Activated T-cell treated with anti-CD3 and anti-CD28 coated beads, Interleukin-2, amount 50 U/mL, for 48 hours (primary cell): Measurements from ENCODE around the gene LNX2.

ENCODE experiments used
- DNase-seq, 2 experiments: peaks; one replicate each; pipeline ENCODE4 v3.0.0-alpha.2; 2020

The LNX2 gene

DNA sequence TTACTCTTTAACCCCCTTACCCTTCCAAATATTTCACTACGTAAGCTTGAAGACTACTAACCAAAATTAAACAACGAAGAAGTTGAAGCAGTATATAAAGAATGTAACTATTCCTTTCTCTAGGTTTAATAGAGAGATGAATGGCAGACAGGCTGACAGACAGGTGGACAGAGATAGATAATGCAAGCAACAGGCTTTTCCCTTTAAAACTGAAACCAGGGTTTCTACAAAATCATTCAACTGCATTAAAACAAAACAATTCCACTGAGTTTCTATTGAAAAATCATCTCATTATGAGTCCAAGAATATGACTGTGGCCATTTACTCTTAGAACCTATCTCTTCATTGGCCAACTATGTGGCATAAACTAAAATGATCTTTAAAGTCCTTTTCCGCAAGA lies 15.2 kb downstream of the LNX2 start:
- DNase-seq: no peak

DNA sequence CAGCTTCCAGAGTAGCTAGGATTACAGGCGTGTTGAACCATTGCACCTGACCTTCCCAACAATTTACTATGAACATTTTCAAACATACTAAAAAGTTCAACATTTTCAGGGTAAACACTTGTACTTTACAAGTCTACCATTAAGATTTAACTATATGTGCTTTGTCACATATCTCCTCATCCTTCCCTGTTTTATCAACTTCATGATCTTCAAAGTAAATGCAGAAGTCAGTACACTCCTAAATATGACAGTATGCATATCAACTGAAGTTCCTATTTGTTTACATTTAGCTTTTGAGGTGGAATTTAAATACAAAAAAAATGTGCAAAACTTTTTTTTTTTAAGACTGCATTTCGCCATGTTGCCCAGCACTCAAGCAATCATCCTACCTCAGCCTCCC lies 18.5 kb downstream of the LNX2 start:
- no peak for DNase-seq

DNA sequence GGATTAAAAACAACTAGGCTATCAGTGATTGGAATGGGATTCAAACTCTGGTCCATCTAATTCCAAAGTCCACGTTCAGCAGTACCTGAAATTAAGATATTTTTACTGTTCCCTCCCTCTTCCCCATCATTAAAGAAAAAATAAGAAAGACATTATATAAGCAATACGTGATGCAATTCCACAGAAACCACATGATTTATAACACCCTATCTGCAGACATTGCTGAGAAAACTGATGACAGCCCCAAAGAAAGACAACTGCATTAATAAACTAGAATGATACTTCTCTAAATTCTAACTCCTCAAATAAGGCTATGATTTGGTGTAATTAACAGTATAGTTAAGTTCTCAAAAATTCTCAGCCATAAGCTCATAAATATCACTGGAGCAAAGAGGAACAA lies 19.1 kb downstream of the LNX2 start:
- no peak for DNase-seq

DNA sequence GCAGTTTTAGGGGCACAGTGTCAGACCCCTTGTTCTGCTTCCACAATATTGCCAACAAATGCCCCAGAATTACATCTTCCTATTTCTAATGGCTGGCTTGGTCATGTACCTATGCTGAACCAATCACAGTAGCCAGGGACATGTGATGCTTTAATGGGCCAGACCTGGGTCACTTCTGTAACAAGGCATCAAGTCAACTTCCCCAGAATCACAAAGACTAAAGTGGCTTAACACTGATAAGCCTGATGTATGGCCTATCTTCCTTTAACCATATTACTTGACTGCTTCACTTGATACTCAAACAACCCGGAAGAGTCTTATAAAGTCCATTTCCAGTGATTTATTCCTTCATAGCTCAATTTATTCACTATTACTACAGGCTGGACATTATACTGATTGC lies 19.6 kb downstream of the LNX2 start:
- DNase-seq: no peak

DNA sequence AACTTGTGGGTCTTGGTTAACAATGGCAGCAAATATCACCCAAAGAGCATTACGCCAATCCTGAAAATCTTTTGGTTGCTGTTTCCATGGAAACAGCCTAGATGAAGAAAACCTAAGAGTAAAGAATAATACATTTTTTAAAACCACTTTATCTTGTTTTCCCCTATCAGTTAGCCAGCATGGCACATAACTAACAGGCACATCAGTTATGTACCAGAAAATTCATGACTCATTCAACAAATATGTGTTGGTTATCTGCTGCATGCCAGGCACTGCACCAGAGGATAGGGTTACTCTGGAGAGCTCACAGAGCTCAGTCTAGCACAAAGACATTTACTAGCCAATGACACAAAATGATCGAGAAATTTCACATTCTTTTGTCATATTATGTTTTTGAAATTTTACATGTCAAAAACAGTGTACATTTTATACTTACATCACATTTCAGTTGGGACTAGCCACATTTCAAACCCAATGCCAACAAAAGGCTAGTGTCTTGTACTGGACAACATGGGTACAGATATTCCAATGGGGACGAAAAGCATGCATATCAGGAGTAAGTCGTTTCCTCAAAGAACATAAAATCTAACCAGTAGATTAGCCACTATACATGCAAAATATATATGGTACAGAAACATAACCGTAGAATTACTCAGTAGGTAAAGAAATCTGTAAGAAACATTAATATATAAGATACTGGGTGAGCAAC lies 20.3 kb downstream of the LNX2 start:
- no peak for DNase-seq

DNA sequence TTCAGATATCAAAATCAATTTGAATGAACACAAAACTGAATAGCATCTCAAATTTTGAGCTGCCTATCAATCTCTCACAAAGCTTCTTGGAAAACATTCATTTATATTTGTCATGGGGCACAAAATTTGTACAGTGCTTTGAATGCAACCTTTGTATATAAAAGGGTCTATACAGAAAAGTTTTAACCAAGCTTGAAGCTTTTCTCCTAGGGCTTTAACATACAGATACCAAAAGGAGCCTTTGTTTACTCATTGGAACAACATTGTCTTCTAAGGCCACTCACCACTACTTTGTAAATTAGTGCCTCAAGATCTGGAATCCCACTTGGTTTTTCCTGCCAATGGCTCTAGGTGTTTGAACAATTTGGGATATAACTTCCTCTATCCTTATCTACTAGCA lies 21.2 kb downstream of the LNX2 start:
- no peak for DNase-seq

DNA sequence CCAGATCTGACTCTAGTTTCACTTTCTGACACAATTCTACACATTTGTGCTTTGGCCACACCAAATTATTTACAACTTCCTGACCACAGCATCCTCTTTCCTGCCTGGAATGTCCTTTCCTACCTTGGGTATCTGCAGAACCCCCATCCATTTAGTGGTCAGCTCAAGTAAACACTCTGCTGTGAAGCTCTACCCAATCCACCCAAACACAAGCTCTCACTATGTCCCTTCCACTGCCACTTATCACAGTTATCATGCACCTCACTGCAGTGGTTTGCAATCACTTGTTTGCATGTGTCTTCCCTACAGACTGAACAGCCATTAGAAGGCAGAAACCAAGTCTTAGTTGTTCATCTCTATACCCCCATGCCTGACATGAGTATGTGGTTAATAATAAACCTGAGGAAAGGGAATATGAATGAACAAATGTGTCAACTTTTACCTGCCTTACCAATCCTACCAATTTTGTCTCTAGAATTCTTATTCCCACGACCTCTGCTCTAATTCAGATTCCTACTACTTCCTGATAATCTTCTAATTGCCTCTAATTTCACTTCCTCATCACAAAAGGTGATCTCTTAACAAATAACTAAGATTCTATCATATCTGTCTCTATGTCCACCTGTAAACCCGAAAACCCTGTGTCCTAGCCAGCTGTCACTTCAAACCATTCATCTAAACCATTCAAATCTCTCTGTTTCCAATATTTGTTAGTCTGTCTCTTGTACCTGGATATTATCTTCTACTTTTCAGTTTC lies 25.1 kb downstream of the LNX2 start:
- no peak for DNase-seq

DNA sequence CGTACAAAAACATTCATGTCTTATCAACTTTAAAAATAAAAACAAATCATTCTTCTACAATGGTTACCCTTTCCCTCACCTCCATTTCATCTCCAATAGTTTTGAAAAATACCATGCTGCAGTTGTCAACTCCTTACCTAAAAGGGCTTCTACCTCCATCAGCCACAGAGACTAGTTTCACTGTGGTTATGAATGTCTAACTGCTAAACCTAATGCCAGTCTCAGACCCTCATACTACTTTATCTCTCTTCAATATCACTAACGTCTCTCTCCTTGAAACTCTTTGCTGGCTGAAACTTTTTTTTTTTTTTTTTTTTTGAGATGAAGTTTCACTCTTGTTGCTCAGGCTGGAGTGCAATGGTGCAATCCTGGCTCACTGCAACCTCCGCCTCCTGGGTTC lies 27.1 kb downstream of the LNX2 start:
- DNase-seq: no peak

DNA sequence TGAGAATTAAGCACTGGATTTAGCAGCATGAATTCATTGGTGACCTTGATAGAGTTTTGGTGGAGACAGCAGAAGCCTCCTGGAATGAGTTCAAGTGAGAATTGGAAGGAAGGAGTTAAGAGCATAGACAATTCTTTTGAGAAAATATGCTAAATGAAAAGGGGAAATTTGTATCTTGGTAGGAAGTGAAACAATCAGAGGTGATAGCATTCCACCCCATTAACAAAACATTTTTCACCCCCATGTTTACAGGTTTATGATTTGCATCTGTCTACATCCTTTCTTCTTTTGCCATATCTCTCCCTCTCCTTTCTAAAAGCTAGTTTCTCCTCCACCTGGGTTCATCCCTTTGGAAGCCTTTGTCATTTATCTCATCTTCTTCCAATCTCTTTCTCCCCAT lies 27.5 kb downstream of the LNX2 start:
- DNase-seq: no peak

DNA sequence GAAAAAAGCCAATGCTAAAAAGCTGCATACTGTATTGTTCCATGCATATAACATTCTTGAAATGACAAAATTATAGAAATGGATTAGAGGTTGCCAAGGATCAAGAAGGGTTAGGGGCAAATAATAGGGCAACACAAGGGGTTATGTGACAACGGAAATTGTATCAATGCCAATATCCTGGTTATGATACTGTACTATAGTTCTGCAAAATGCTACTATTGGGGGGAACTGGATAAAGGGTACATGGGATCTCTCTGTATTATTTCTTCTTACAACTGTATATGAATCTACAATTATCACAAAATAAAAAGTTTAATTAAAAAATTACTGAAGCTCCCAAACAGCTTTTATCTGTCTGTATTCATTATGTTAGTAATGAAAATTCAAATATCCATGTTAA lies 31.9 kb downstream of the LNX2 start:
- DNase-seq: no peak

DNA sequence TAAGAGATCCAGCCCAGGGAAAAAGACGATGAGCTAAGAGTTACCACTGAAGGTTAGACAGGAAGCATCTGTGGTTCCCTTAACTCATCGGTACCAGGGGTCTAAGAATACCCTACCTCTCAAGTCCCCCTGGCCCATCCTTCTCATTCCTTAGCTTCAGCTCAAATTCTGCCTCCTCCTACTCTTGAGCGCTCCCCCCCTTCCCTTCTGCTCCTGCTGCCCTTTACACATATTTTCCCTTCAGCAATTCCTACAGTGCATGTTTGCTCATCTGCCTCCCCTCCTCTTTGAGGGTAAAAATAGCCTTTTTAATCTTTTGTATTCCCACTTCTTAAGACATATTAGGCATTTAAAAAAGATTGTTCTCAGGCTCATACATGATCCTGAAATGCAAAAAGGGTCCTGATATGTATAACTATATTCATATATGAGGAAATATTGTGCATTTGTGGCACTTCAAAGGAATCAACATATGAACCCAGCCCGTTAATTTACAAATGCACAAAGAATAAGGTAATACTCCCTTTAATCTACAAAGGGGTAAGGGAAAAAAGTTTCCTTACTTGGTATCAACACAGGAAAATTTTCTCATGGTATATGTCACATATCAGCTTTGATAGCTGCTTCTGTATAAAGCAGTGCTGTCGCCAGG lies 33.1 kb downstream of the LNX2 start:
- DNase-seq: no peak

DNA sequence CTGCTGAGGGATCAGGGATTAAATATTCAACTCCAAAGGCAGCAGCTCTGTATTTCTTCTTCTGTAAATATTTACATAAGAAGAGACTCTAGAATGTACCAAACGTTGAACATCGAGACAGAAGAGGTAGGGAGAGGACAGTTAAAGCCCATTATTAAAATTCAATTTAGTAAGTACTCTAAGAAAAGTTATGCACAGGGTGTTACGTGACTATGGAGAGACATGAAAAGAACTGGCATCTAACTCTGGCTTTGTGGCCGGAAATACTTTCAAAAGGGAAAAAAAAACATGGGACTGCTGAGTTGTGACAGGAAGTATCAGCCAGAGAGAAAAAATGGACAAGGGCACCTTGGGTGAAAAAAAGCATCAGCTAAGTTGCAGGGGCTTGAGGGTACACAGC lies 36.7 kb downstream of the LNX2 start:
- no peak for DNase-seq

DNA sequence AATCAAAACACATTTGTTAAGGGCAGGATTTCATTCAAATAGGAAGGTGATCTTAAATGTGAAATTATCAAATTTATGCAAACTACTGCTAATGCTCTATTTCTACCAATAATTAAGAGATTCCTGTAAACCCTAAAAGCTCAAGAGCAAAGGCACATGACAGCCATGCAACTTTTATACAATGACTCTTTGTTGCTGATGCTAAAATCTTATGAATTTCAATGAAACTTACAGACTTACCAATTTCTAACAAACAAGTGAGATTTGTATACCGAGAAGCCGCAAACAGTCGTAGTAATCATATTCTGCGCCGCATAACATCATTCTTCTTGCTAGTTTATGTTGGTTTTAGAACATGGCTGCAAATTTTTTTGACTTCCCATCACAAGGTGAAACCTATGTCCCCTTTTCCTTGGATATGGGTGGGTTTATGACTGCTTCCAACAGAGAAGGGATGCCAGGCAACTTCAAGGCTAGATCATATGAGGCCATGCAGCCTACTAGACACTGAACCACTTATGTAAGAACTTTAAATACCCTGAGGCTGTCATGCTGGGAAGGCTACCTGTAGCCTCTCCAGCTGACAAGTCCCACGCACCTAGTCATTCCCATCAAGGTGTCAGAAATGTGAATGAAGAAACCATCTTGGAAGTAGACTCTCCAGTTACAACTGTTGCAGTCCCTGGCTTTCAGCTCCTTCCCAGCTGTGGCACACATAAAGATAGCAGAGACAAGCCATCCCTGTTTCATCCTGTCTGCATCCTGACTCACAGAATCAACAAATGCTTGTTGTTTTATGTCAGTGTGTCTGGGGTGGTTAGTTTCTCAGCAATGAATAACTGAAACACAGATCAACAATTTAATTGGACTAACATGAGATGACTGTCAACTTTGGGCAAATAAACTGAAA lies 42.0 kb downstream of the LNX2 start:
- no peak for DNase-seq

DNA sequence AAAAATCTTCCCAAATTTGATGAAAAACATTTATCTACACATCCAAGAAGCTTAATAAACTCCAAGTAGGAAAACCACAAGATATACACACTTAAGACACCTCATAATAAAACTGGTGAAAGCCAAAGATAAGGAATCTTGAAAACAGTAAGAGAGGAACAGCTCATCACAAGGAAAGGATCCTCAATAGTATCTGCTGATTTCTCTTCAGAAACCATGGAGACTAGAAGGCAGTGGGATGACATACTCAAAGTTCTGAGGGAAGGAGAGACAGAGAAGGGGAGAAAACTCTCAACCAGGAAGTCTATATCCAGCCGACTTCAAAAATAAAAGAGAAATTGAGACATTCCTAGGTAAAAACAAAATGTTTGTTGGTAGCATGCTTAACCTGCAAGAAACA lies 45.7 kb downstream of the LNX2 start:
- no peak for DNase-seq

DNA sequence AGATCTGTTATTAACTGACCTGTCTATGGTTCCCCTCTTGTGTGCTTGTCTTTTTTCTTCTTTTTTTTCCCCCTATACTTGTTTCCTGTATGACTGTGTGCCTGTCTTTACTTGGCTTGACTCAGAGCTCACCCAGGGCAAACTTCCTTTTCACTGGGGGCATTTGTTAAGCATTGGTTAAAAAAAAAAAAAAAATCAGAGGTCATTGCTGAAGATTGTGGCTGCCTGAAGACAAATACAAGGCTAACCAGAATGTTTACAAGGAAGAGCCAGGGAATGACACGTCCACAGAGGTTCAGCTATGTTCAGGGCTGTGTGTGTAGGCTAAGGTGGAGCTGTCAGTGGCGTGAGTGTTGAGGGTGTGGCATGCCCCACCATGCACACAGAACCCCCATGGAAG lies 47.1 kb downstream of the LNX2 start:
- DNase-seq: no peak

DNA sequence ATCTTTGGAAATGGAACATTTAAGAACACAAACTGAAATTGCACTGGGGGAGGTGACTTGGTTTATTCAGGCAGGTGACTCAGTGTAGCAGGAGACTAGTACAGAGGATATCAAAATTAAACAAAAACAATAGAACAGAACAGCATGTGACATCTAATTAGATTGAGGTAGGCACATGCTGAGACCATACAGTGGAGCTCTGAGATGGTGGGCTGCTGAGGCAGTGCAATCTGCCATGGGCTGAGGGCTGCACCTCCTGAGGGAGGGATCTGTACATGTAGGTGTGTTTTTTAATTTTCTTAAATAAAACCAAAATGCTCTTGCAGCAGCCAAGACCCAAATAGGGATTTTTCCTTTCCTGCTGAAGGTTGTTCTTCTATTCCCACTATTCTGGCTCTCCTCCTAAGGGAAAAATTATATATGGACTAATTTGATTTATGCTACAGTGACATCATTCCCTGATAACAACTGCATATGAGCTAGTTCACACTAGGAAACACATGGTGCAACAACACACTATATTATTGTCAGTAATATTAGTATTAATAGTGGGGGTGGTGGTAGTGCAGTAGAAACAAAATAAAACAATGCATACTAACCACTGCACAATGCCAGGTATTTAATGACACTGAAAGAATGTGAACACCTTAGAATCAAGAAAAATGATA lies 48.0 kb downstream of the LNX2 start:
- no peak for DNase-seq

DNA sequence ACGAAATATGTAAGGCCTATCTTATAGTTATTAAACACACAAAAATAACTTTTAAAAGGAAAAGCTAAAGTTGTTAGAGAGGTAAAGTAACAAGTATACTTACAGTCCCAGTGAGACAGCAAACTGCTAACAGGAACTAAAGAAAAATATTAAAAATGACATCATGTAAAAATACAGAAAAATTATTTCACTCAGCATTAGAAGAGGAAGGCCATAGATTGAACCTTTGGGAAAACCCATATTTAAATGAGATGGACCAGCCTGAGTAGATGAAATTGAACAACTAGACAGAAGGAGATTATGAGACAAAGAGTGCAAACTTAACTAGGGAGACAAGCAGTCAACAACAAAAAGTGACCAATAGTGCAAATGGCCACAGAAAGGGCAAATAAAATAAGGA lies 49.4 kb downstream of the LNX2 start:
- DNase-seq: no peak

DNA sequence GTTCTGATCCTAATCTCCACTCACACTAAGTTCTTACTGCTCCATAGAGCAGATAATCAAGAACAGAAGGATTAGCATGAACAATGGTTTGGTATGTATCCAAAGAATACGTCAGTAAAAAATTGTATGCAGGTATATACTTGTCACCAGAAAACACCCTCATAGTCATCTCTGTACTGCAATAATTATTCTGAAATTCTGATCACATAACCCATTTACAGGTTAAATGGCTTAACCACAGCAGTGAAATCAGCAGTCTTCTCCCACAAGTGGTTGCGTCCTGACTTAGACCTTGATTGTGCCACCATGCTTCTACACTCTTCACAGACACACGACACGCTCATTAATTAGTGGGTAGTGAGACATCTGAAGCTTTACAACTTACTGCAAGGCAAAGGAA lies 50.9 kb downstream of the LNX2 start:
- no peak for DNase-seq

DNA sequence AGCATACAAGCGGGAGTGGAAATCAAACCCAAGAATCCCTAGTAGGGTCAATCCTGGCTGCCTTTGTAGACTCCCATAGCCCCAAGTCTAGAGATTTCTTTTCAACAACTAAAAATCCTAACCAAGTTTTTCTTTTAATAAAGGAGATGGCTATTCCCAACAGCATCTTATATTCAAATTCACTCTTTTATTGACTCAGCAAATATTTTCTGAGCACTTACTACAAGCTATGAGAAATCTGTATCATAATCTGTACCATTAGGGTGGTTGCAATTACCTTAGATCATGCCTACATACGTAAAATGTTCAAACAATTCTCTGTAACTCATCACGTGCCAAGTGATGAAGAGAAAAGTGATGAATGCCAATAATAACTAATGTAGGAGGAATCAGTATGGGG lies 54.5 kb downstream of the LNX2 start:
- no peak for DNase-seq

DNA sequence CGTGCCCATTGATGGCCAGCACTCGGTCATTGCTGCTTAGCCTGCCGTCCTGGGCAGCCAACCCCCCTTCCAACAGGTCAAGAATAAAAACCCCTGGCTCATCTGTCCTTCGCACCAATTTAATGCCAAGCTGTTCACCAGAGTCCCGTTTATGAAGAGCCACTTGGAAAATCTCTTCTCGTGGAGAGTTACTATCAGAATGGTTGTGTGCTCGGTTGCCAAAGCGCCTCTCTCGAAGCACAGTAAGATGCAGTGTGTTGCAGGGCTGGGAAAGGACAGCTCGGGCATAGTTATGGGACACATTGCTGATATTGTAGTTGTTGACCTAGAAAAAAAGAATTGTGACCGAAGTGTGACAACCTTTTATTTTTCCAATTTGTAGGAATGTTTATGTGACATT lies 57.9 kb downstream of the LNX2 start:
- no peak for DNase-seq

DNA sequence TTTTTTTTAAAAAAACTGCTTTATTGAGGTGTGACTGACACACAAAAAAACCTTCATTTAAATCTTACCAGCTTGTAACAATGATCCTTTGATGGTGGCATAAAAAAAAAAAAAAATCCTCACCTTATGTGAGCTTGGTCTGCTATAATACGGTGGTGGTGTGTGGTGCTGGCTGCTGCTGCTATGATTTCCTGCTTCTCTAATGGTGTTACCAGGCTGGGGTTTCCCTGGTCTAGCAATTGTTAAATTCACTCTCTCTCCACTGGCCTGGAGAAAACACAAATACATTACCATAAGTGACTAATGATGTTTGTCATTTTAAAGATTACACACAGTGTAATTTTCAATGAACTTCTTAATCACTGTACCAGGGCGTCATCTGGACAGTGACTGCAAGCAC lies 60.6 kb downstream of the LNX2 start:
- no peak for DNase-seq

DNA sequence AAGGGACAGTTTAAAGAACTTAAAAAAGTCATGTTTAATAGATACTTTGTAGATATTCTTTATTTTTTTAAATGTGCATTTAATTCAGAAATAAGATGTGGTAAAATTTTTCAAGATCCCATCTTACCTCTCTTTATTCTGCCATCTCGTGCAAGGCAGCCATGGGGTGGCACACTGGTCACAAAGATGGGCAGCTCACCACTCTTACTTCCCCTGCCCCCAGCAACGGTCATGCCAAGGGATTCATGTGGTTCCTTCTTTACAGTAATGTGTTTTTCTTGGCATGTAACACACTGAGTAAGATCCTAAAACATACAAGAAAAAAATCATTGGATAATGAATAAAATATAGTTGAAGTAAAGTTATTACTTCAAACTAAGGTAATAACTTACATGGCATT lies 64.2 kb downstream of the LNX2 start:
- DNase-seq: no peak

DNA sequence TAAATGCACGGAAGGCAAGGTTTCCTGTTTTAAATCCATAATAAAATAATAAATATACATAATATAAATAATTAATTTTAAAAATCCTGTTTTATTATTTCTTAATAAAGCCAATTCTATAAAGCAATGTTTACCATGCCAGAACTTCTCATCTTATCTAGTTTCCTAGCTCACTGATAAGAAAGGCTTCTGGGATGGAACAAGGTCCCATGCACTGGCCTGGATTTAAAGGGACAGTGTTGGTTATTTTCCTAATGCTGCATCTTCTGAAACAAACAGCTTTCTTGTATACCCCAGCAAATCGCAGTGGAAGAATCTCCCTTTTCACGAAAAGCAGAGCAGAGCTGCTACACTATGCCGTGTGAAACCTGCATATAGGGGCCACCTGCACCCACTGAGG lies 68.8 kb downstream of the LNX2 start:
- no peak for DNase-seq
